ENCODE results near the gene SBF2. TPM values are rescaled to one million over a fixed set of nuclear protein-coding genes. Genes with fewer than 3 reads are reported as not detected.
"Not testable (repeated sequence)": the region's sequence is repeated elsewhere in the genome, so short reads cannot be mapped to it uniquely, and the experiment has no call there.

SBF2 gene
- total RNA-seq, 4 donors from 2014 or later, result 20.6 to 48.6 (median 26.0) TPM

DNA sequence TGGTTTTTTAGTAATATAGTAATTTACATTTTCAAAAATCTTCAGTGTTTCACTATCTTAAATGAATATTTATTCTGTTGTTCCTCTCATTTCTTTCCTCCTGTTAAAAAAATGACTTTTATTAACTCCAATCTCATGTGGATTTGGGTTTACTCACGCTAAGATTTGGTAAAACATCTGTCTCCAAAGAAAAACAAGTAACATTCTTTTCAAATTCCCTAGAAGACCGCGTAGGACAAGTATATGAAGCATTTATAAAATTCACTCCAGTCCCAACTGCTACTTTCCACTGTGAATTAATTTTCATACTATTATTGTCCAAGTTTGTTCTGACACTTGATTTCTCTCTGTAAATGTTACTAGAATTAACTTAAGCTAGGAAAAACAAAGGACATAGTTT is 26.2 kb downstream of the SBF2 start:
- Histone ChIP-seq H3K27me3 (no peaks in the 10 kb centered on the region), H3K4me3 (no peak overlapping the region), H3K9me3 (no peaks in the 10 kb centered on the region), H3K4me1 (no peaks in the 10 kb centered on the region), H3K36me3 (no peaks in the 10 kb centered on the region), H3K27ac (no peak overlapping the region)
- intact Hi-C loops (cut with DNase I), result no loop called here
- TF ChIP-seq POLR2A (IDR thresholded peaks at IDR 0.05), result no peak
- TF ChIP-seq, protein P1, sequence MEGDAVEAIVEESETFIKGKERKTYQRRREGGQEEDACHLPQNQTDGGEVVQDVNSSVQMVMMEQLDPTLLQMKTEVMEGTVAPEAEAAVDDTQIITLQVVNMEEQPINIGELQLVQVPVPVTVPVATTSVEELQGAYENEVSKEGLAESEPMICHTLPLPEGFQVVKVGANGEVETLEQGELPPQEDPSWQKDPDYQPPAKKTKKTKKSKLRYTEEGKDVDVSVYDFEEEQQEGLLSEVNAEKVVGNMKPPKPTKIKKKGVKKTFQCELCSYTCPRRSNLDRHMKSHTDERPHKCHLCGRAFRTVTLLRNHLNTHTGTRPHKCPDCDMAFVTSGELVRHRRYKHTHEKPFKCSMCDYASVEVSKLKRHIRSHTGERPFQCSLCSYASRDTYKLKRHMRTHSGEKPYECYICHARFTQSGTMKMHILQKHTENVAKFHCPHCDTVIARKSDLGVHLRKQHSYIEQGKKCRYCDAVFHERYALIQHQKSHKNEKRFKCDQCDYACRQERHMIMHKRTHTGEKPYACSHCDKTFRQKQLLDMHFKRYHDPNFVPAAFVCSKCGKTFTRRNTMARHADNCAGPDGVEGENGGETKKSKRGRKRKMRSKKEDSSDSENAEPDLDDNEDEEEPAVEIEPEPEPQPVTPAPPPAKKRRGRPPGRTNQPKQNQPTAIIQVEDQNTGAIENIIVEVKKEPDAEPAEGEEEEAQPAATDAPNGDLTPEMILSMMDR (IDR thresholded peaks at IDR 0.05), result no peak
- 84 to 88% methylated on average over 3 of the region's 3 CpGs for WGBS, 2 donors
- no peak for DNase-seq

DNA sequence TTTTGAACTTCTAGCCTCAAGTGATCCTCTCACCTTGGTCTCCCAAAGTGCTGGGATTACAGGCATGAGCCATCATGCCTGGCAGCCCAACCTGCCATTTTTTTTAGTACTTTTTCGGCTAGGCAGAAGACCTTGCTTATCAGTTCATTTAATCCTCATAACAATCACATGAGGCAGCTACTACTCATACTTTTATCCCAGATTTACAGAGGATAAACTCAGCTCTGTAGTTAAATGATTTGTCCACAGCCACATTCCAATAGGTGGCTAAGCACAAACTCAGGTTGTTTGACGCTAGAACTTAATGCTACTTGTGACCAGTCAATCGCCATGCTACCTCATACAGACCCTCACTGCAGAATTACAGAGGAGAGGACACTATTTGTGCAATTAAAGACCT is 28.1 kb downstream of the SBF2 start:
- H3K27ac ChIP-seq, result no peak overlapping the region
- H3K4me3 ChIP-seq, result no peak overlapping the region
- no peaks in the 10 kb centered on the region for H3K27me3 ChIP-seq
- H3K36me3 ChIP-seq, result no peaks in the 10 kb centered on the region
- TF ChIP-seq, protein P1 (IDR thresholded peaks at IDR 0.05), result no peak
- TF ChIP-seq POLR2A (IDR thresholded peaks at IDR 0.05), result no peak
- H3K4me1 ChIP-seq, result no peaks in the 10 kb centered on the region
- DNase-seq, result no peak
- 59 to 87% methylated on average over 3 of the region's 3 CpGs for WGBS, 2 donors
- intact Hi-C loops (cut with DNase I), result no loop called here
- H3K9me3 ChIP-seq, result no peaks in the 10 kb centered on the region

DNA sequence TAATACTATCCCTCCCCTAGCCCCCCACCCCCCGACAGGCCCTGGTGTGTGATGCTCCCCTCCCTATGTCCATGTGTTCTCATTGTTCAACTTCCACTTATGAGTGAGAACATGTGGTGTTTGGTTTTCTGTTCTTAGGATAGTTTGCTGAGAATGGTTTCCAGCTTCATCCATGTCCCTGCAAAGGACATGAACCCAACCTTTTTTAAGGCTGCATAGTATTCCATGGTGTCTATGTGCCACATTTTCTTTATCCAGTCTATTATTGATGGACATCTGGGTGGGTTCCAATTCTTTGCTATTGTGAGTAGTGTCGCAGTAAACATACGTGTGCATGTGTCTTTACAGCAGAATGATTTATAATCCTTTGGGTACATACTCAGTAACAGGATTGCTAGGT is 29.3 kb downstream of the SBF2 start:
- H3K27me3 ChIP-seq; H3K4me1 ChIP-seq; H3K36me3 ChIP-seq; DNase-seq; H3K9me3 ChIP-seq; H3K27ac ChIP-seq; H3K4me3 ChIP-seq; intact Hi-C loops (cut with DNase I): not testable (repeated sequence)
- WGBS, 2 donors, result 90 to 100% methylated on average over 3 of the region's 3 CpGs

DNA sequence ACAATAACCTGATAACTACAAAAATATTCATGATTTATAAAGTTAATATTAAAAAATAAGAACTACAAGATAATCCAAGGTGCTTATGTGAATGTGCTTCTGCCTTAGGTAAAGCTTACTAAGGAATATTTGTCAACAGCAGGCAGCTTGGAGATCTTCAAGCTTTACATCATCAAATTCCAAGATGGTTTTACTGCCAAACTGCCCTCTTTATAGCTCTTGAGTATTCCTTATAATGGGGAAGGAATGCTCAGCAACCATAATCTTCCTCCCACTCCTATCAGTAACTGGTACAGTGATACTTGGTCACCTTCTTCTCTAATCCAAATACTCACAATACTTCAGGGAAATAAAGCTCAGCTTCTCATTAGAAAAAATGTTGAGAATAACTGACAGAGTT is 30.1 kb downstream of the SBF2 start:
- no peaks in the 10 kb centered on the region for H3K9me3 ChIP-seq
- DNase-seq, result no peak
- H3K36me3 ChIP-seq, result no peaks in the 10 kb centered on the region
- no peaks in the 10 kb centered on the region for H3K27me3 ChIP-seq
- H3K27ac ChIP-seq, result no peak overlapping the region
- no peaks in the 10 kb centered on the region for H3K4me1 ChIP-seq
- TF ChIP-seq, protein P1 (IDR thresholded peaks at IDR 0.05), result no peak
- no peak for TF ChIP-seq POLR2A (IDR thresholded peaks at IDR 0.05)
- intact Hi-C loops (cut with DNase I), result no loop called here
- H3K4me3 ChIP-seq, result no peak overlapping the region

DNA sequence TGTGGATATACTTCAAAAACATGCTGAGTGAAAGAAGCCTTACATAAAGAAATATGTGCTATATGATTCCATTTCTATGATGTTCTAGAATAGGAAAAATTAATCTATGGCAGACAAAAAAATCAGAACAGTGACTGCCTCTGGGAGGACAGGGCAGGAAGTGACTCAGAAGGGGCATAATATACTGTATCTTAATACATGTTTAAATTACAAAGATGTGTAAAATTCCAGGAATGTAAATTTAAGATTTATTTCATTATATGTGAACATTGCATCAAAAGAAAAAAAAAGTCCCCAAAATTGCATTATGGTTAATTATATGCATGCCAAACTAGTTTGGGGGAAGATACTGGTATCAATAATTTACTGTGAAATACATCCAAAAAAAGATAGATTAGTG is 32.2 kb downstream of the SBF2 start:
- Histone ChIP-seq H3K27ac (no peak overlapping the region), H3K9me3 (no peaks in the 10 kb centered on the region), H3K27me3 (no peaks in the 10 kb centered on the region), H3K4me3 (no peak overlapping the region), H3K36me3 (no peaks in the 10 kb centered on the region), H3K4me1 (no peaks in the 10 kb centered on the region)
- no peak for TF ChIP-seq POLR2A (IDR thresholded peaks at IDR 0.05)
- TF ChIP-seq, protein P1 (IDR thresholded peaks at IDR 0.05), result no peak
- DNase-seq, result no peak
- intact Hi-C loops (cut with DNase I), result no loop called here

DNA sequence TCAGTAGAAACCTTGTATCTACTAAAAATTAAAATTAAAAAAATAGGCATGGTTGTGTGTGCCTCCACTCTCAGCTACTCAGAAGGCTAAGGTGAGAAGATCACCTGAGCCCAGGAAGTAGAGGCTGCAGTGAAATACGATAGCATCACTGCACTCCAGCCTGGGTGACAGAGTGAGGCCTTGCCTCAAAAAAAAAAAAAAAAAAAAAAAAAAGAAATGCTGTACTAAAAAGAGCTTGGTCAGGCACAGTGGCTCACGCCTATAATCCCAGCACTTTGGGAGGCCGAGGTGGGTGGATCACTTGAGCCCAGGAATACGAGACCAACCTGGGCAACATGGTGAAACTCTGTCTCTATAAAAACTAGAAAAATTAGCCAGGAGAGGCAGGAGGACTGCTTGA is 36.5 kb downstream of the SBF2 start:
- H3K27ac ChIP-seq, result no peak overlapping the region
- intact Hi-C loops (cut with DNase I), result no loop called here
- H3K36me3 ChIP-seq, result no peaks in the 10 kb centered on the region
- TF ChIP-seq, protein P1 (IDR thresholded peaks at IDR 0.05), result no peak
- no peak for TF ChIP-seq POLR2A (IDR thresholded peaks at IDR 0.05)
- 92 to 97% methylated on average over 4 of the region's 4 CpGs for WGBS, 2 donors
- peaks cover 0 to 12% (median 0%) of the 10 kb centered on the region in 3 donors for H3K4me1 ChIP-seq
- no peaks in the 10 kb centered on the region for H3K27me3 ChIP-seq
- no peaks in the 10 kb centered on the region for H3K9me3 ChIP-seq
- no peak overlapping the region for H3K4me3 ChIP-seq
- DNase-seq, result no peak

All from esophagus squamous epithelium (tissue), 5 donors.